ENCODE measurements around the gene FOSL1.
"Not testable (repeated sequence)": the region's sequence is repeated elsewhere in the genome, so short reads cannot be mapped to it uniquely, and the experiment has no call there.

The FOSL1 gene

GRCh38 chr11:65852508-65853245, 47.5 kb downstream of the FOSL1 start:
- DNase-seq (ENCODE audit: low read depth) = no peak

DNA sequence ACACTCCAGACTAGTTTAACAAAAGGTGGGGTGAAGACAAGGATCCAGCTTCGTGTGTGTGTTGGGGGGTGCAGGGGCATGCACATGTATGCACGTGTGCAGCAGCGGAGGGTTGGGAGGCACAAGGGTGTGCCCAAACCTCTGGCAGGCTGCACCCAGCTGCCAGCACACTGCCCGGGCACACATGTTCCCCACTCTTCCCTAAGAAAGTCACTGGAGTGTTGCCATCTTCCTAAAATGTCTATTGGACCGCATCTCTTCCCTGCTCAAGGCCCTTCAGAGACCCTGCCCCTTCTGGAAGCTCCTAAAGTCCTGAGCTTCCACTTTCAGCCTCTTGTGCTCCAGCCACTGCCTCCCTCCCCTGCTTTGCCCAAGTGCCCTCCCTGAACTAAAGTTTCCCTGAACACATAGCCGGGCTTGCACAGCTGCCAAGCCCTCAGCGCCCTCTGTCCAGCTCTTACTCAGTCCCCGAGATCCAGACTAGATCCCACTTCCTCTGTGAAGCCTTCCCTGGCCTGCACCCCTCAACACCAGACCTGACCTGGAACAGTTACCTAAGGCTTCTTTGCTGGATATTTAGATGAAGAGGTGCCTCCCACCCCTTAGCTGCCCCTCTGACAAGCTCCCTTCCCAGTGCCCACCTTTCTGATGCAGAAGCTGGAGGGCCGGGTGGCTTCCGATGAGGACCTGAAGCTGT, 48.2 kb downstream of the FOSL1 start:
- DNase-seq (ENCODE audit: low read depth) = no peak

DNA sequence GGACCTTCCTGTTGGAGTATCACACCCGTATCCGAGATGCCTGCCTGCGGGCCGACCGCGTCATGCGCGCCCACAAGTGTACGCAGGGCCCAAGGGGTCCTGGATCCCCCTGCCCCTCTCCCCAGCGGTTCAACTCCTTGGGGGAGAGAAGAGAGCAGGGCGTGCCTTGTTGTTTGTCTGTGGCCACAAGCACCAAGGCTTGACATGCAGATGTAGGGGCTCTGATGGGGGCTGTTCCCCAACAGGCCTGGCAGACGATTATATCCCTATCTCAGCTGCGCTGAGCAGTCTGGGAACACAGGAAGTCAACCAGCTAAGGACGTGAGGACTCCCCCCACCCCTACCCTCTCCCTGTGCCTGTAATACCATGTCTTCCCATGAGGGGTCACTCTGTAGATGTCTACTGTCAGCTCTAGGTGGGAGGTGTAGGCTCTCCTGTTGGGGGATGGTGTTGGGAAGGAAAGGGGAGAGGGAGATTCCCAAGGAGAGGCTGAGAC, 49.1 kb downstream of the FOSL1 start:
- no peak for DNase-seq (ENCODE audit: low read depth)

DNA sequence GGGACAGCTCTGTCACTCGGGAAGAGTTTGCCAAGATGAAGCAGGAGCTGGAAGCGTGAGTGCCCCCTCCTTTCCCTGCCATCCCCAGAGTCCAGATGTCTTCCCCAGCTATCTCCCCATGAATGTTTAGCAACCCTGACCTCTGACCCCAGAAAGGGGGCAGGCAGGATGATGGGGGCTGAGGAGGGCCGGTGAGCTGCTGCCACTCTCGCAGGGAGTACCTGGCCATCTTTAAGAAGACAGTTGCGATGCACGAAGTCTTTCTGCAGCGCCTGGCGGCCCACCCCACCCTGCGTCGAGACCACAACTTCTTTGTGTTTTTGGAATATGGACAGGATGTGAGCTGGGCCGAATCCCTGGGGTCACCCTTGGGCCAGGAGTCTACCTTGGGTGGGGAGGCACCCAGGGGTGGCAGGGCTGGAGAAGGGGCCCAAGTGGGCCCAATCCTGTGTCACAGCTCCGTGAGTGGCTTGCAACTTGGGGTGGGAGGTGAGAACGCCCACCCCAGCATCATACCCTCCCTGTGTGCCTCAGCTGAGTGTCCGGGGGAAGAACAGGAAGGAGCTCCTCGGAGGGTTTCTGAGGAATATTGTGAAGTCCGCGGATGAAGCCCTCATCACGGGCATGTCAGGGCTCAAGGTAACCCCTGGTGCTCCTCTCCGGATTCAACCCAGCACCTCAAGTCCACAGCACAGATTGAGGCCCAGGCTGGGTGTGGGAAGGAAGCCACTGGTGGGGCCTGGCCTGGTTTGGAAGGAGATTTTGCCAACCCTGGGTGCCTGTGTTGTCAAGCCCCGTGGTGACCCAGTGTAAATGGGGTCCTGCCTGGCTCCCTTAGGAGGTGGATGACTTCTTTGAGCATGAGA, 49.7 kb downstream of the FOSL1 start:
- no peak for DNase-seq (ENCODE audit: low read depth)

- DNase-seq (ENCODE audit: low read depth) = no peak
Measured at GRCh38 chr11:65849771-65850216, 50.4 kb downstream of the FOSL1 start.

DNA sequence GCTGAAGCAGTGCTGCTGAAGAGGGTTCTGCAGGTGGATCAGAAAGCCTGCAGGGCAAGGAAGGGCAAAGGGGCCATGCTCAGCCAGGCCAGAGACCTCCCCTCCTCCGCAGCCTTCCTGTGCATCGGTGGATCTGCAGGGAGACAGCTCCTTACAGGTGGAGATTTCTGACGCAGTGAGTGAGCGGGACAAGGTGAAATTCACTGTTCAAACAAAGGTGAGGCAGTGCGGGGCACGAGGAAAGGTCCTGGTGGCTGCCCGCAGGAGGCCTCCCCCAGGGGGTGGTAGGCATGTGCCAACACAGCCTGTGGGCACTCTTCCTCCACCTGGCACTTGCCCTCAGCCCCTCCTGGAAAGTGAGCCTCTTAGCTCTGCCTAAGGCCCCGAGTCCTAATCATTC, 50.8 kb downstream of the FOSL1 start:
- DNase-seq (ENCODE audit: low read depth) = no peak

DNA sequence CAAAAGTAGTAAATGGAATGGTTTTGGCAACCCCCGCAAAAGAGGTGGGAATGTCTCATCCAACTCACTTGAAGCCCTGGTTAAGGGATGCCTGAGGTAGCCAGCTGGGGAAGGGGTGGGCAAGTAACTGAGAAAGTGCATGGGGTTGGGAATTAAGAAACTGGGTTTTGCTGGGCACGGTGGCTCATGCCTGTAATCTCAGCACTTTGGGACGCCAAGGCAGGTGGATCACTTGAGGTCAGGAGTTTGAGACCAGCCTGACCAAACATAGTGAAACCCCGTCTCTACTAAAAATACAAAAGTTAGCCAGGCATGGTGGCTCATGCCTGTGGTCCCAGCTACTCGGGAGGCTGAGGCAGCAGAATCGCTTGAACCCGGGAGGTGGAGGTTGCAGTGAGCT, 51.5 kb downstream of the FOSL1 start:
- not testable (repeated sequence) for DNase-seq (ENCODE audit: low read depth)

GRCh38 chr11:65847746-65848145, 52.4 kb downstream of the FOSL1 start:
- no peak for DNase-seq (ENCODE audit: low read depth)

GRCh38 chr11:65844231-65844872, 55.8 kb downstream of the FOSL1 start:
- DNase-seq (ENCODE audit: low read depth) = no peak

DNA sequence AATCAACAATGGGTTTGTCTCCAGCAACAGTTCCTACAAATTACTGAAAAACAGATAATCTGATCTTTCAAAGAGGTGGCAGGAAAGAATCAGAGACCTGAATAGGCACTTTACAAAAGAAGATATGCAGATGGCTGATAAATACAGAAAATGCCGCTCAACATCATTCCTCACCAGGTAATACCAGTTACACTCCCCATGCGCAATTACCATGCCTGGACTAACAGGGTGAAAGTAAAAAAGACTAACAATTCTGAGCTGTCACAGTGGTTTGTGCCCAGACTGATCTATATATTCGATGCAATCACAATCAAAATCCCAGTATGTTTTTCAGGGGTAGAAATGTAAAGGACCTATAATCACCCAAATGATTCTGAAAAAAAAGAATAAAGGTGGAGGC, 56.4 kb downstream of the FOSL1 start:
- DNase-seq (ENCODE audit: low read depth) = no peak

- DNase-seq (ENCODE audit: low read depth) = no peak
Measured at GRCh38 chr11:65842144-65842543, 58.0 kb downstream of the FOSL1 start.
